ENCODE measurements around the gene EHBP1L1. TPM values are rescaled to one million over a fixed set of nuclear protein-coding genes. Genes with fewer than 3 reads are reported as not detected.

The EHBP1L1 gene
- total RNA-seq, 1 experiment from 2014 or later = 105 TPM

GRCh38 chr11:65611758-65612603 lies 36.1 kb downstream of the EHBP1L1 start:
- Histone ChIP-seq H3K27me3 (ENCODE audit: insufficient read depth, low read length) (no peaks in the 10 kb centered on the region), H3K9me2 (ENCODE audit: insufficient read depth) (no peaks in the 10 kb centered on the region), H3K9me3 (ENCODE audit: control insufficient read depth in 1 of 2, insufficient read depth in 1 of 2, low read depth in 1 of 2, low read length in 2 of 2) (no peaks in the 10 kb centered on the region), H3K9ac (ENCODE audit: low read length) (0 out of 2 replicates have a peak overlapping the region, but pooled peaks have one; percentile 84), H3K36me3 (ENCODE audit: control insufficient read depth in 1 of 2, insufficient read depth in 2 of 2, low read length in 2 of 2) (peaks cover 0 to 6% of the 10 kb centered on the region in 2 experiments; a peak in 2 of 4 replicates), H3K4me1 (ENCODE audit: control insufficient read depth in 1 of 2, insufficient read depth in 2 of 2, low read length in 2 of 2) (peaks cover 11 to 60% of the 10 kb centered on the region in 2 experiments), H3K79me2 (ENCODE audit: insufficient read depth, low read length) (peaks cover 60% of the 10 kb centered on the region), H4K20me1 (ENCODE audit: insufficient read depth) (no peaks in the 10 kb centered on the region), H3K27ac (ENCODE audit: low read depth, low read length) (no peak overlapping the region; the same call in 1 of the 2 replicates), H3K4me3 (replicated peaks in 1 of 2; ENCODE audit: low read depth in 1 of 2, low read length in 2 of 2) (no peak overlapping the region), H3K4me2 (ENCODE audit: low read length) (peak overlapping the region; percentile 67), H2AFZ (ENCODE audit: low read depth, low read length, poor library complexity, severe bottlenecking) (no peak overlapping the region)
- ATAC-seq = no peak
- ChIA-PET CTCF (no interaction called here), RAD21 (ENCODE audit: low non-redundant PET in 1 of 2, low total read pairs in 2 of 2, uncharacterized antibody in 2 of 2, unreplicated experiment in 2 of 2) (no interaction called here), POLR2A (no interaction called here)
- DNase-seq (ENCODE audit: low read depth, low spot score) = no peak
- no peak for TF ChIP-seq CBX3 (IDR thresholded peaks at IDR 0.05; ENCODE audit: low read depth)
- TF ChIP-seq SIN3A (IDR thresholded peaks at IDR 0.05; ENCODE audit: low read depth) = no peak
- TF ChIP-seq ZNF274 (IDR thresholded peaks at IDR 0.05; ENCODE audit: low read depth, low read length) = no peak
- no peak for TF ChIP-seq FOSL1 (IDR thresholded peaks at IDR 0.05; ENCODE audit: low read depth)
- TF ChIP-seq TCF7L2 (IDR thresholded peaks at IDR 0.05; ENCODE audit: borderline replicate concordance, extremely low read depth, insufficient read depth, insufficient read length) = no peak
- TF ChIP-seq CEBPB (IDR thresholded peaks at IDR 0.05; ENCODE audit: low read depth) = no peak
- TF ChIP-seq ZBTB33 (IDR thresholded peaks at IDR 0.05; ENCODE audit: extremely low read depth, insufficient replicate concordance, low read length) = no peak
- no peak for TF ChIP-seq MAX (IDR thresholded peaks at IDR 0.05)
- intact Hi-C loops (cut with micrococcal nuclease) = no loop called here
- BruUV-seq (replicated peaks) = no TSS peak
